Neuronal stem cell (in vitro differentiated cells): ENCODE data around the gene IQGAP1.
A peak's percentile ranks its signal among the peaks of the same experiment; 100 is the strongest.

Experiments used
- DNase-seq: peaks from one replicate; pipeline ENCODE4 v3.0.0-alpha.2; 2013; ENCODE audit warnings: low spot score
- H2AFZ ChIP-seq: one replicate; pipeline ENCODE4 v1.6.1; 2013; ENCODE audit warnings: mild to moderate bottlenecking, low read length, inconsistent platforms
- H2AK5ac ChIP-seq: 2 replicates; pipeline ENCODE4 v1.6.1; 2013; ENCODE audit warnings: low read depth, mild to moderate bottlenecking, inconsistent platforms, low read length, moderate library complexity, mixed read lengths
- H2BK120ac ChIP-seq: 2 replicates; pipeline ENCODE4 v1.6.1; 2013; ENCODE audit warnings: low read depth, mild to moderate bottlenecking, inconsistent platforms, low read length, moderate library complexity, mixed read lengths
- H2BK12ac ChIP-seq: one replicate; pipeline ENCODE4 v1.6.1; 2013; ENCODE audit warnings: low read length, inconsistent platforms
- H2BK15ac ChIP-seq: 2 replicates; pipeline ENCODE4 v1.6.1; 2013; ENCODE audit warnings: mild to moderate bottlenecking, low read length, inconsistent platforms, mixed read lengths
- H2BK5ac ChIP-seq: one replicate; pipeline ENCODE4 v1.6.1; 2013; ENCODE audit warnings: inconsistent platforms, mild to moderate bottlenecking, low read length, moderate library complexity
- H3K14ac ChIP-seq: one replicate; pipeline ENCODE4 v1.6.1; 2013; ENCODE audit warnings: low read length, inconsistent platforms
- H3K18ac ChIP-seq: 2 replicates; pipeline ENCODE4 v1.6.1; 2013; ENCODE audit warnings: low read length, inconsistent platforms
- H3K23ac ChIP-seq: 2 replicates; pipeline ENCODE4 v1.6.1; 2013; ENCODE audit warnings: low read depth, mild to moderate bottlenecking, mixed read lengths, low read length, inconsistent platforms; ENCODE audit not compliant: poor library complexity
- H3K27ac ChIP-seq: replicated peaks from 3 replicates; pipeline ENCODE4 v1.5.1; 2013; ENCODE audit warnings: low read length, inconsistent platforms
- H3K27me3 ChIP-seq, 3 experiments: 2 replicates each; pipeline ENCODE4 v1.6.1; 2013; ENCODE audit warnings: low read length in 3 of 3, mild to moderate bottlenecking in 2 of 3, inconsistent platforms in 1 of 3, low read depth in 1 of 3, mixed read lengths in 1 of 3, moderate library complexity in 1 of 3; ENCODE audit not compliant: control insufficient read depth in 3 of 3, insufficient read depth in 3 of 3
- H3K36me3 ChIP-seq, 2 donors: replicated peaks in 1 of 2; 2 replicates each; pipeline ENCODE4 v1.6.1; 2013; ENCODE audit warnings: low read length in 2 of 2; ENCODE audit not compliant: control insufficient read depth in 2 of 2, insufficient read depth in 2 of 2
- H3K4ac ChIP-seq: 2 replicates; pipeline ENCODE4 v1.6.1; 2013; ENCODE audit warnings: inconsistent platforms, mild to moderate bottlenecking, low read length, moderate library complexity
- H3K4me1 ChIP-seq, 2 donors: 1 replicate in 1 of 2; 2 replicates in 1 of 2; pipeline ENCODE4 v1.6.1; 2013; ENCODE audit warnings: low read length in 2 of 2, low read depth in 1 of 2; ENCODE audit not compliant: control insufficient read depth in 2 of 2, insufficient read depth in 1 of 2
- H3K4me2 ChIP-seq: one replicate; pipeline ENCODE4 v1.6.1; 2013; ENCODE audit warnings: mild to moderate bottlenecking, low read length, inconsistent platforms; ENCODE audit not compliant: insufficient read depth, poor library complexity, severe bottlenecking
- H3K4me3 ChIP-seq, 2 donors: 2 replicates each; pipeline ENCODE4 v1.5.1; 2013; ENCODE audit warnings: low read length in 2 of 2, mild to moderate bottlenecking in 2 of 2, inconsistent platforms in 1 of 2, moderate library complexity in 1 of 2
- H3K79me1 ChIP-seq: one replicate; pipeline ENCODE4 v1.6.1; 2013; ENCODE audit warnings: low read depth, mild to moderate bottlenecking, inconsistent platforms, low read length, moderate library complexity
- H3K9ac ChIP-seq: one replicate; pipeline ENCODE4 v1.6.1; 2013; ENCODE audit warnings: mild to moderate bottlenecking, low read depth, low read length, inconsistent platforms; ENCODE audit not compliant: poor library complexity
- H3K9me3 ChIP-seq, 2 donors: replicated peaks in 1 of 2; 2 replicates each; pipeline versions ENCODE3 to v1.6.1; 2013; ENCODE audit warnings: low read length in 2 of 2, mild to moderate bottlenecking in 2 of 2, inconsistent platforms in 1 of 2, low read depth in 1 of 2, mixed read lengths in 1 of 2, moderate library complexity in 1 of 2; ENCODE audit not compliant: control insufficient read depth in 2 of 2, insufficient read depth in 1 of 2
- H4K8ac ChIP-seq: one replicate; pipeline ENCODE4 v1.6.1; 2013; ENCODE audit warnings: low read depth, mild to moderate bottlenecking, inconsistent platforms, low read length, moderate library complexity
- H4K91ac ChIP-seq: one replicate; pipeline ENCODE4 v1.6.1; 2013; ENCODE audit warnings: low read length, low read depth, mild to moderate bottlenecking, inconsistent platforms; ENCODE audit not compliant: poor library complexity
- WGBS, 2 donors: extraction: QIAGEN DNeasy Blood & Tissue Kit; methylation state at CpG; one replicate each; pipeline ENCODE4 v1.1.7; 2013; ENCODE audit warnings: missing lambda C conversion rate in 2 of 2, mixed read lengths in 1 of 2; ENCODE audit not compliant: insufficient read length in 2 of 2, insufficient replicate concordance in 1 of 2; ENCODE audit errors: extremely low coverage in 2 of 2; 5-methylcytosine and 5-hydroxymethylcytosine counted together

IQGAP1 gene

DNA sequence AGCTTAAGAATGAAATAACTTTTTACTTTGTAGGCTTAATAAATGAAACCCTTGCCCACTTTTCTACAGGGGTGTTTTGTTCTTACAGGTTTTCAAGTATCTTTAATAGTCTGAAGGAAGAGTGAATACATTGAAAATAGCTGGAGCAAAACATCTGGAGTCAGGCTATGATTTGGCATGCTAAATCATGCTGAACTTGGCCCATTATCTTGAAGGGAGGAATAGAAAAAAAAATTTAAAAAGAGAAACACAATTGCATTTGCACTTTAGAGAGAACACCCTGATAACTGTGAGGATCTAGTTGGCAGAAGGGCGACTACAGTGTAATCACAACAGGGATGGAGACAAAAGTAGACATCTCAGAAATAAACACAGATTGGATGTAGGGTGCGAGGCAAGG lies 1.8 kb upstream of the IQGAP1 start:
- DNase-seq, result no peak
- no peak overlapping the region for H2BK5ac ChIP-seq
- no peak overlapping the region for H3K4ac ChIP-seq
- H3K9me3 ChIP-seq, result no peaks in the 10 kb centered on the region
- H3K4me2 ChIP-seq, result no peak overlapping the region
- no peaks in the 10 kb centered on the region for H3K27me3 ChIP-seq
- H3K14ac ChIP-seq, result no peak overlapping the region
- H2BK15ac ChIP-seq, result no peak overlapping the region
- H4K8ac ChIP-seq, result no peak overlapping the region
- peaks cover 0 to 9% of the 10 kb centered on the region in 2 donors for H3K36me3 ChIP-seq
- no CpG with 5 or more reads among the region's 2 CpGs for WGBS, 2 donors
- no peak overlapping the region for H4K91ac ChIP-seq
- H3K23ac ChIP-seq, result no peak overlapping the region
- no peak overlapping the region for H3K4me3 ChIP-seq
- no peak overlapping the region for H3K9ac ChIP-seq
- H3K27ac ChIP-seq, result no peak overlapping the region
- peaks cover 2% of the 10 kb centered on the region for H3K79me1 ChIP-seq
- peaks cover 0 to 4% of the 10 kb centered on the region in 2 donors for H3K4me1 ChIP-seq
- H2AK5ac ChIP-seq, result no peak overlapping the region
- H2AFZ ChIP-seq, result peak overlapping the region; percentile 35
- H3K18ac ChIP-seq, result no peak overlapping the region
- H2BK120ac ChIP-seq, result no peak overlapping the region
- H2BK12ac ChIP-seq, result no peak overlapping the region

DNA sequence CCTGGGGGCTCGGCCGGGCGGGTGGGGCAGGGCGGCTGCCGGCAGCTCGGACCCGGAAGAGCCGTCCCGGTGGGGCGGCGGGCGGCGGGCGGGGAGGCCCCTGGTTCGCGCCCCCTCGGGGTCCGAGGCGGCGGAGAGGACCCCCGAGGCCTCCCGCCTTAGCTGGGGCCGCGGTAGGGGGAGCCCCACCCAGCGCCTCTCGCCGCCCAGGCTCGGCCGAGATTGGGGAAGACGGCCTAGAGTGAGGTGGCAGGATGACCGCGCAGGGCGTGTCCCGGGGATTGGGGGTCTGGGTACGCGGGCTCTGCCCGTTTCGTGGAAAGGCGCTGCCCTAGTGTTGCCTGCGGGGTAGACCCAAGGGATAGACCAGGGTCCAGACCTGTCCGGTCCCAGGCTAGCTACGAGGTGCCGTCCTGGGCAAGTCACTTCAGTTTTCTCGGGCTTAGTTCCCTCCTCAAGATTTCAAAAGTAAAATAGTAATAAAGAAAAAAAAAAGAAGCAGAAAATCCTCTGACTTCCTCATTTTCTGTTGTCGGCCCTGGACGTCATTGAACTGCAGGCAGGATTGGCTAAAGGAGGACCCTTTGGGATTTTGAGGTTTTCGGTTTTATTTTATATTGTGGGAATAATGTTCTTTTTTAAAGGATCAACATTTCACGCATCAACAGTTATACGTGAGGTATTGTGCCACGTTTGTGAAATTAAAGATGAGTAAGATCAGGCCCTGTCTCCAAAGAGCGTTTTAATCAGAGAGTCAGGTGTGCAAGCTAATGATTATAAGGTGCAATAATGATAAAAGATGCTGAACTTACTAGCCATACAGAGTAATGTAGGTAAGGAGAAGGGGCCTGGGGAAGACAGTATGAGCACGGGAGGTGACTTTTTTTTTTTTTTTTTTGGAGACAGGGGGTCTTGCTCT lies 679 bp downstream of the IQGAP1 start:
- H2BK12ac ChIP-seq, result no peak overlapping the region
- H3K4me3 ChIP-seq, result peak overlapping the region; percentile 91 to 95
- peak overlapping the region; percentile 83 for H2BK5ac ChIP-seq
- no peak overlapping the region for H4K91ac ChIP-seq
- peak overlapping the region; percentile 88 for H3K9ac ChIP-seq
- no peak overlapping the region for H2AK5ac ChIP-seq
- peak; percentile 35 for DNase-seq
- peaks cover 2% of the 10 kb centered on the region for H3K79me1 ChIP-seq
- H2BK15ac ChIP-seq, result no peak overlapping the region
- no peak overlapping the region for H4K8ac ChIP-seq
- peak overlapping the region; percentile 86 for H2AFZ ChIP-seq
- H3K18ac ChIP-seq, result peak overlapping the region; percentile 94
- WGBS, 2 donors, result no CpG with 5 or more reads among the region's 52 CpGs
- peak overlapping the region; percentile 58 for H3K4me2 ChIP-seq
- no peaks in the 10 kb centered on the region for H3K9me3 ChIP-seq
- no peak overlapping the region for H3K23ac ChIP-seq
- peak overlapping the region; percentile 76 for H3K27ac ChIP-seq
- H3K36me3 ChIP-seq, result peaks cover 0 to 33% of the 10 kb centered on the region in 2 donors
- H3K4me1 ChIP-seq, result peaks cover 0 to 4% of the 10 kb centered on the region in 2 donors
- H3K4ac ChIP-seq, result no peak overlapping the region
- H3K14ac ChIP-seq, result peak overlapping the region; percentile 71
- no peaks in the 10 kb centered on the region for H3K27me3 ChIP-seq
- no peak overlapping the region for H2BK120ac ChIP-seq

DNA sequence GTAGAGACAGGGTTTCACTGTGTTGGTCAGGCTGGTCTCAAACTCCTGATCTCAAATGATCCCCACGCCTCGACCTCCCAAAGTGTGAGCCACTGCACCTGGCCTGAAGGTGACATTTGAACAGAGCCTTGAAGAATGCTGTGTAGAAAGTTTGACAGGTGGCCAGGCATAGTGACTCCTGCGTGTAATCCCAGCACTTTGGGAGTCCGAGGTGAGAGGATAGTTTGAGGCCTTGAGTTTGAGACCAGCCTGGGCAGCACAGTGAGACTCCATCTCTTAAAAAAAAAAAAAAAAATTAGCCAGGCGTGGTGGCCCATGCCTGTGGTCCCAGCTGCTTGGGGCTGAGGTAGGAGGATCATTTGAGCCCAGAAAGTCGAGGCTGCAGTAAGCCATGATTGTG lies 1.5 kb downstream of the IQGAP1 start:
- Histone ChIP-seq H2BK5ac (no peak overlapping the region), H2AFZ (no peak overlapping the region), H3K9me3 (no peaks in the 10 kb centered on the region), H3K9ac (no peak overlapping the region), H2BK120ac (no peak overlapping the region), H3K27ac (no peak overlapping the region), H3K14ac (no peak overlapping the region), H3K23ac (no peak overlapping the region), H3K79me1 (peaks cover 2% of the 10 kb centered on the region), H3K4me1 (peaks cover 0 to 4% of the 10 kb centered on the region in 2 donors), H3K27me3 (no peaks in the 10 kb centered on the region), H3K4me2 (no peak overlapping the region), H2BK15ac (no peak overlapping the region), H4K8ac (no peak overlapping the region), H2AK5ac (no peak overlapping the region), H3K4me3 (peak overlapping the region in 1 of 2 donors; percentile 95), H3K36me3 (peaks cover 0 to 33% of the 10 kb centered on the region in 2 donors), H2BK12ac (no peak overlapping the region), H4K91ac (no peak overlapping the region), H3K4ac (no peak overlapping the region), H3K18ac (no peak overlapping the region)
- DNase-seq, result no peak
- no CpG with 5 or more reads among the region's 6 CpGs for WGBS, 2 donors

DNA sequence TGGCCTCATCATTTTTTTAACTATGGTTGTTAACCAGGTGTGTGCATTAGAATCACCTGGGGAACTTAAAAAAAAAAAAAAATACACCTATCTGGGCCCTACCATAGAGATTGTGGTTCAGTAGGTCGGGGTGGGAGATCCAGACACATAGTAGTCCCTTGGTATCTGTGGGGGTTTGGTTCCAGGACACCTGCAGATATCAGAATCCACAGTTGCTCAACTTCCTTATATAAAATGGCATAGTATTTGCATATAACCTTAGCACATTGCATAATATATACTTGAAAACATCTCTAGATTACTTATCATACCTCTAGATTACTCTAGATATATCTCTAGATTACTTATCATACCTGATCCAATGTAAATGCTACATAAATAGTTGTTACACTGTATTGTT lies 5.0 kb downstream of the IQGAP1 start:
- no peak overlapping the region for H3K4me2 ChIP-seq
- H2AK5ac ChIP-seq, result no peak overlapping the region
- H3K4me1 ChIP-seq, result peaks cover 0 to 1% of the 10 kb centered on the region in 2 donors
- H2AFZ ChIP-seq, result no peak overlapping the region
- no peak overlapping the region for H2BK15ac ChIP-seq
- H2BK12ac ChIP-seq, result no peak overlapping the region
- H3K79me1 ChIP-seq, result peaks cover 2% of the 10 kb centered on the region
- no peak overlapping the region for H3K4ac ChIP-seq
- H2BK5ac ChIP-seq, result no peak overlapping the region
- DNase-seq, result no peak
- no peak overlapping the region for H3K27ac ChIP-seq
- no peak overlapping the region for H3K14ac ChIP-seq
- no peak overlapping the region for H4K8ac ChIP-seq
- H3K18ac ChIP-seq, result no peak overlapping the region
- no peaks in the 10 kb centered on the region for H3K9me3 ChIP-seq
- H3K9ac ChIP-seq, result no peak overlapping the region
- no peak overlapping the region for H4K91ac ChIP-seq
- H3K23ac ChIP-seq, result no peak overlapping the region
- H3K36me3 ChIP-seq, result peaks cover 0 to 36% of the 10 kb centered on the region in 2 donors
- no CpG with 5 or more reads among the region's 1 CpG for WGBS, 2 donors
- no peak overlapping the region for H2BK120ac ChIP-seq
- no peak overlapping the region for H3K4me3 ChIP-seq
- no peaks in the 10 kb centered on the region for H3K27me3 ChIP-seq
